OCI-LY7 (cell line): ENCODE results near the gene DNAJA3.

Experiments used
- CTCF ChIP-seq: fragments of 200-600 bp; sonication (generic); conservative IDR thresholded peaks from 2 replicates; pipeline ENCODE4 v1.5.1; 2014; ENCODE audit warnings: mild to moderate bottlenecking, antibody characterized with exemption, low read length, moderate library complexity, mixed read lengths
- EZH2phosphoT487 ChIP-seq: fragments of 200-600 bp; sonication (generic); IDR thresholded peaks from 2 replicates; pipeline ENCODE4 v1.6.1; 2018; ENCODE audit warnings: low read depth, borderline replicate concordance, mild to moderate bottlenecking, mixed run types, antibody characterized with exemption, low read length, moderate library complexity, mixed read lengths

GRCh38 chr16:4385789-4386450 lies 39.7 kb upstream of the DNAJA3 start:
- no peak for TF ChIP-seq CTCF
- TF ChIP-seq EZH2phosphoT487 = no peak
